NCI-H748 (cell line): ENCODE results near the gene TBX21.
A peak's percentile ranks its signal among the peaks of the same experiment; 100 is the strongest.
"Not testable (repeated sequence)": the region's sequence is repeated elsewhere in the genome, so short reads cannot be mapped to it uniquely, and the experiment has no call there.

ENCODE experiments used
- DNase-seq: peaks from one replicate; lab custom pipeline; 2025; ENCODE audit not compliant: unreplicated experiment; lab: John Stamatoyannopoulos, UW

TBX21 gene

GRCh38 chr17:47729476-47729875 lies 3.6 kb upstream of the TBX21 start:
- DNase-seq, result no peak

- DNase-seq, result no peak
Observed at GRCh38 chr17:47730681-47731080, 2.4 kb upstream of the TBX21 start.

DNA sequence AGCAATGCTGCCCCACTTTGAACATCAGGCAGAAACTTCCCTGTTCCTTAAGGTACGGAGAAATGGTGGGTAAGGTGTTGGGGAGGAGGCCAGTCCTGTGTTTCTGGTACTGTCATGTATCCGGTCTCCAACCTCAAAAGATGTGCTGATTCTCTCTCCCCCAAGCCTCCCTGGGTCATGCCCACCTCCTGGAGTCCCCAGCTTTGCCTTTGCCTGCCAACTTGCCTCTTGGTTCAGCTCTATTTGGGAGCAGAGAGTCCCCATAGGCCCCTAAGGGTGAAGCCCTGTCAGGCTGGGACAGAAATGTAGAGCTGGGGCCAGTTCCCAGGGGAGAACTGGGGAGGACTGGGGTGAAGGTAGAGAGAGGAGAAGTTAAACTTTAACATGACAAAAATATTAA lies 1.6 kb upstream of the TBX21 start:
- no peak for DNase-seq

GRCh38 chr17:47732399-47733046 lies 513 bp upstream of the TBX21 start:
- DNase-seq, result no peak

GRCh38 chr17:47733674-47734410 lies 806 bp downstream of the TBX21 start:
- peak; percentile 34 for DNase-seq

- no peak for DNase-seq
Observed at GRCh38 chr17:47735139-47735464, 2.1 kb downstream of the TBX21 start.

- DNase-seq, result no peak
Observed at GRCh38 chr17:47735536-47736011, 2.5 kb downstream of the TBX21 start.

DNA sequence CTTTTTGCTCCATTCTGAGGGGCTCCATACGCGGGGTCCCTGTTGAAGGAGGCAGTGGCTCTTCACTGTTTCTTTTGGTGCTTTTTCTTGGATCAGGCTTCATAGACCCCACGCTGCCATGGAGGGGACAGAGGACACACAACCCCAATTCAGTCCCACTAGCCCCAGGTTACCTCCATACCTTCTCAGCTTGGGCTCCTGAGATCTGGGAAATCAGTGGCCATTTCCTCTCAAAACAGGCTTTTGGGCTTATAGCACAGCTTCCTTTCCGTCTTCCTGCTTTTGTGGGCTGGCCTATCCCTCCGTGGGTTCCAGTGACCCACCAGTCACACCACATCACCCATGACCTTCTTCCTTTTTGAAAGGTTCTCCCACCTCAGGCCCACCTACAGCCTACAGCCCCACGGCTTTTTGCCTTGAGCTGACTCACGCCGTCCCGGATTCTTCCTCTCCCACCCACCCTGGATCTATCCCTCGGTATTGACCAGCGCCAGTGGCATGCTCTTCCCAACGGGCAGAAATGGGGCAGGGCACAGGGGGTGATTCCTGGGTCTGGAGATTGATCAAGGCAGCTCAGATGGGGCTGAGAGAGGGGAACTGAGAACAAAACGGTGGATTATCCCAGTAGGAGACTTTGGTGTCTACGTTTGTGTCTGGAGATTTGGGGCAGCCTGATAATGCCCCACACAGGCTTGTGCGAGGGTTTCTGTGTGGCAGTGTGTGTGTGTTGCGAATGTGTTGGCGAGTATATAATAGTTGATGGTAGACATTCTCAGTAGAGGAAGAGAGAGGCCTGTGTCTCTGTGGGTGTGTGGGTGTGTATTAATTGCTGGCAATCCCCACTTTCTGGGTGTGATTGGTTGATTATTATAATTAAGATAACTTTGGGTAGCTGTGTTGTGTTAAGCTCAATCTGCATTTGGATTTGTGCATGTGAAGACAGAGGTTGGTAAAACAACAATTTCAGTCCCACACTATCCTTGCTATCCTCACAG lies 3.8 kb downstream of the TBX21 start:
- DNase-seq, result no peak

GRCh38 chr17:47738178-47738577 lies 5.1 kb downstream of the TBX21 start:
- DNase-seq, result no peak

- DNase-seq, result no peak
Observed at GRCh38 chr17:47739150-47739549, 6.1 kb downstream of the TBX21 start.

GRCh38 chr17:47739945-47740344 lies 6.9 kb downstream of the TBX21 start:
- not testable (repeated sequence) for DNase-seq

DNA sequence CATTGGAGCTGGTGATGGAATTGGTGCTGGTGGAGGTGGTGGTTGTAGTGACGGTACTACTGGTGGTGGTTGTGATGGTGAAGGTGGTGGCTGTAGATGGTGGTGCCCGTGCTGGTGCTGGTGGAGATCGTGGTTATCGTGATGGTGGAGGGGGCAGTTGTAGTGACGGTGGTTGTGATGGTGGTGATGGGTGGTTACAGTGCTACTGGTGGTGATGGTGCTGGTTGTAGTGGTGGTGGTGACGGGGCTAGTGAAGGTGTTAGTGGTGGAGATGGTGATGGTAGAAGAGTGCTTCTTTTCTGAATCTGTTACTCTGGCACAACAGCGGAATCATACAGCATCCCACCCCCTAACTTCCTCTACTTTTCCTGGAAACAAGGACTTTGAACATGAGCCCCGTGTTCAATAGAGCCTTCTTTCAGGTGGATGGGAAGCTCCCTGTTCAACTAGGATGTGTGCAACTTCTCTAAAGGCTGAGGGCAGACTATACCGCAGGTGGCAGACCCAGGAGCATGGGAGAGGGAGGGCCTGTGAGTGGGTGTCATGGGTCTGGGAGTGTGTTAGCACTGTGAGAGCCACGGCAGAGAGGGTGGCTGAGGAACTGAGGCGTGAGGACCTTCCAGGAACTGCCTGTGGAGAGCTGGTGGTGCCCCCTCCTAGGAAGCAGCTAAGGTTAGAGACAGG lies 8.2 kb downstream of the TBX21 start:
- no peak for DNase-seq

DNA sequence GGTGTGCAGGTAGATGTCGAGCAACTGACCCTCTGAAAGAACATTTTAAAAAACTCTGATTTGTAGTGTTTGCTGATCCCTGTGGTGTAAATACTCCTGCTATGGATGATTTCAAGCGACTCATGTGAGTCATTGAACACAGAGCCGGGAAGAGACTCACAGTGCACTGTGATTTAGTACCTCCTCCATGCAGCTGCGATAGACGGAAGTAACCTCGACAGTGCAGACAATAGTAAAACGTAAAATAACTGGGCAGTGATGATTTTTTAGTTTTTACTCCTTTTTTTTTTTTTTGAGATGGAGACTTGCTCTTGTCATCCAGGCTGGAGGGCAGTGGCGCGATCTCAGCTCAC lies 8.7 kb downstream of the TBX21 start:
- DNase-seq, result no peak

DNA sequence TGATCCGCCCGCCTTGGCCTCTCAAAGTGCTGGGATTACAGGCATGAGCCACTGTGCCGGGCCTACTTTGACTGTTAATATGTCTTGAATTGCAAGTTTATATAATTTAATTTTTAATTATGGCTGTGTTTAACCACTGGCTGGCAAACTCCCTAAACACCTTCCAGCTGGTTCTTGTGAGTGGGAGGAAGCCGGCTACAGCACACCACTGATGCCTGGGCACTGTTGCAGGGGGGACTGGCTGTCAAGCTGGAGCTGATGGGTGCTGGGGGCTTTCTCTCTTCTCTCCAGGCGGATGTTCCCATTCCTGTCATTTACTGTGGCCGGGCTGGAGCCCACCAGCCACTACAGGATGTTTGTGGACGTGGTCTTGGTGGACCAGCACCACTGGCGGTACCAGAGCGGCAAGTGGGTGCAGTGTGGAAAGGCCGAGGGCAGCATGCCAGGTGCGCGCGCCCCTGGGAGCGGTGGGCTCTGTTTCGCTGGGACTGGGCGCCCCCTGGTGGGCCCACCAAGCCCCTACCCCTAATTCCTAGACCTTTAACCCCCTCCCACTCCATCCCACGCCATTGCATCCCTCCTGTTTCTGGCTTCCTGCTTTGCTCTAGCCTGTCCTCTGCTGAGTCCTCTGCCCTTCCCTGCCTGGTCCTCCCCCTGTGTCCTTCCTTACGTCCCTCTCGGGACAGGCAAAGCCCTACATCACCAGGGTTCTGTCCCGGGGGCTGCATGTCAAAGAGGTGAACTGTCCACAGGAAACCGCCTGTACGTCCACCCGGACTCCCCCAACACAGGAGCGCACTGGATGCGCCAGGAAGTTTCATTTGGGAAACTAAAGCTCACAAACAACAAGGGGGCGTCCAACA lies 9.5 kb downstream of the TBX21 start:
- DNase-seq, result no peak

GRCh38 chr17:47744168-47745036 lies 11.4 kb downstream of the TBX21 start:
- DNase-seq, result no peak

- DNase-seq, result no peak
Observed at GRCh38 chr17:47745037-47745380, 12.0 kb downstream of the TBX21 start.

GRCh38 chr17:47751471-47751870 lies 18.4 kb downstream of the TBX21 start:
- DNase-seq, result no peak

GRCh38 chr17:47757386-47757785 lies 24.4 kb downstream of the TBX21 start:
- DNase-seq, result no peak

DNA sequence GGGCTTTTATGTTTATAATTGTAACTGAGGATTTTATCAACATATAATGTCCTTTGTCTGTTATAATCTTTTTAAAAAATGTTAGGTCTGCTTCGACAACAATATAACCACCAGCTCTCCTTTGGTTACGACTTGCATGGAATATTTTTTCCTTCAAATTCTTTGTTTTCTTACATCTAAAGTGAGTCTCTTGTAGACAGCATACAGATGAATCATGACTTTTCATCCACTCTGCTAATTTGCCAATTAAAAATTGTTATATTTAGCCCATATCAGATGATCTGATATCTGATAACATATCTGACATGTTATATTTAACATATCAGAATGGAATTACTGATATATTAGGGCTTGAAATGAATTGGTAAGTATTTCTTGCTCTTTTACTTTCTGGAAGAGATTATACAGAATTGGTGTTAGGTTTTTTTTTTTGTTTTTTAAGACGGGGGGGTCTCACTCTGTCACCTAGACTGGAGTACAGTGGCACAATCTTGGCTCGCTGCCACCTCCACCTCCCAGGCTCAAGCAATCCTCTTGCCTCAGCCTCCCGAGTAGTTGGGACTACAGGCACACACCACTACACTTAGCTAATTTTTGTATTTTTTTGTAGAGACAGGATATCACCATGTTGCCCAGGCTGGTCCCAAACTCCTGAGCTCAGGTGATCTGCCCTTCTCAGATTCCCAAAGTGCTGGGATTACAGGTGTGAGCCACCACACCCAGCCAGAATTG lies 27.5 kb downstream of the TBX21 start:
- DNase-seq, result no peak
